GM19438 (cell line): Measurements from ENCODE around the gene COL23A1.

Experiments
- ATAC-seq: cut with Tn5 transposase; IDR thresholded peaks from one replicate; pipeline ENCODE4 v1.9.1; 2021; ENCODE audit warnings: low read depth; ENCODE audit not compliant: unreplicated experiment

The COL23A1 gene

DNA sequence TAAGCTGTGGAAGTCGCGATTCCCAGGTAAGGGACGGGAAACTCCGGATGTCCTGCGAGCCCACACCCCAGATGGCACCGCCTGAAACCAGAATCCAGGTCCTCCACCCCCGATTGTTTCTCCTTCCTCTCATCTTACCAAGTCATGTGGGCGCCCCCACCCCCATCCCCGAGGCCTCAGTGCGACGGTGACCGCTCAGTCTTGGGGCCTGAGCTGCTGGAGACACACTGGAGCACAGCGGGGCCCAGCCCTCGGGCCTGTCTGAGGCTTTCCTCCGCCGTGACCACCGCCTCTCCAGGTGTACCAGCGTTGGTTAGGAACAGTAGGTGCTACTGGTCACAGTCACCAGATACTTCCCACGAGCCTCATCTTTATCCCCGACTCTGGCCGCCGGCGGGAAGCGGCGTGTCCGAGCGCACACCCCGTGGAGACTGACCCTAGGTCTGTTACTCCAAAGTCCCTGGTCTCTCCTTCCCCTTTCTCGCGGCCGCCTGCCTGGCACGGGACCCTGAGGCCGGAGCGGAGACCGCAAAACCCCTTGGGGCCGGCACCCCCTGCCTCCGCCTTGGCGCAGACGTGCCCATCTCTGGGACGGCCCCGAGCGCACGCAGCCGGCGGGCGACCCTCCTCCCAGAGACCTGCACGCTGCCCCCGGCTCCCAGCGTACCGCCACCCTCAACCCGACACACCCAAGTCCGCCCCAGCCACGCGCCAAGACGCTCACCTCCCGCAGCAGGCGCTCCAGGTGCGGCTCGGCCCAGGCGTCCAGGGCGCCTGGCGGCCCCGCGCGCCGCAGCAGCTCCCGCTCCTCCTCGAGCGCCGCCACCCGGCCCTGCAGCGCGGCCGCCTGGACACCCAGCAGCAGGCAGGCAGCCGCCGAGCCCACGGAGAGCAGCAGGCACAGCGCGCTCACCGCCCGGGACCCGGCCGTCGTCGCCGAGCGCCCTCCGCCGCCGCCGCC, 733 bp downstream of the COL23A1 start:
- ATAC-seq: peak; percentile 21

DNA sequence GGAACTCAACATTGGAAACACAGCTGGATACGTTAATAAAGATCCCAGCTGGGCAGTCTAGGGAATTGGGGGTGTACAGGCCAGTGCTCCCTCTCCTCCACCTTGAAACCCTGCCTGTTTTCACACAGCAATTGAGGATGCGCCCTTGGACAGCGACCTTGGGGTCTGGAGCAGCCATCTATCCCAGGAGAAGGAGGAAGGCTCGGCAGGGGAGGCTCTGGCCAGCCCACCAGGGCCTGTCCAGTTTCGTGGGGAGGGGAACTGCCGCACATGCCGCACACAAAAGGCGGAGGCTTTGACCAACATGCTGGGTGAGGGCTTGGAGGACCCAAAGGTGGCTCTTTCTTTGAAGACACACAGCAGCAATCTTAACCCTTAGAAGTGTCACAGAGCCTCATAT, 1.4 kb downstream of the COL23A1 start:
- no peak for ATAC-seq

DNA sequence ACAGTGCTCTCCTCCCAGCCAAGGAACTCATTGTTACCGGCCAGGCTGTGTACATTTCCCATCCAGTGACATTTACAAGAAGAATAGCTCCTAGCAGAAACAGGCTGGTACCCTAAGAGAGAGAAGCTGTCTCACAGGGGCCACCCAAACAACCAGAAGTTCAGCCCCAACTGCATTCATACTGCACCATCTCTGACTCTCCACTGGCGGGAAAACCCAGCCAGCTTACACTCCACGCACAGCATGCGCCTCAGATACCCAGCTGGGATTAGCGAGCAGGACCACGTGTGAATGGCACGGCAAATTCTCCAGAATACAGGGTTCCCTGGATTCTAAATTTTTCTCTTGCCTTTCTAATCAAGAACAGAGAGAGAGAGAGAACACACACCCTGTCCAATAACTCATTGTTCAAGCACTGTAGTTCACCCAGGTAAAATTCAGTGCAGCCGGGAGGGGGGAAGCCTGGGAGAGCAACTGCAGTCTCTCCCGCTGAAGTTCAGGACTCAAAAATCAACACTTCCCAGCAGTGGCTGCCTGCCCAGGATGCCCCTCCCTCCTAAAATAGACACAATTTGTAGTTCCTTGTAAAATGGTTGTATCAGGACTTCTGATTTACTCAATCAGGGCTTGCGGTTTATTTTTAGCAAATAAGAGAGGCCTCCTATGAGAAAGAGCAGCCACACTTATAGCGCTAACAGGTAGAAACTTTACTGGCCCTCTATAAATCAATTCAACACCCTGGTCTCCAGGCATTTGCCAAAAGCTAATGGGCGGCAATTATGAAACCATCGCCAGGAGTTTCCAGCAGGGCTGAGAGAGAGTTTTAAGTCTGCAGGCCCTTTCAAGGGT, 2.2 kb downstream of the COL23A1 start:
- ATAC-seq: no peak

DNA sequence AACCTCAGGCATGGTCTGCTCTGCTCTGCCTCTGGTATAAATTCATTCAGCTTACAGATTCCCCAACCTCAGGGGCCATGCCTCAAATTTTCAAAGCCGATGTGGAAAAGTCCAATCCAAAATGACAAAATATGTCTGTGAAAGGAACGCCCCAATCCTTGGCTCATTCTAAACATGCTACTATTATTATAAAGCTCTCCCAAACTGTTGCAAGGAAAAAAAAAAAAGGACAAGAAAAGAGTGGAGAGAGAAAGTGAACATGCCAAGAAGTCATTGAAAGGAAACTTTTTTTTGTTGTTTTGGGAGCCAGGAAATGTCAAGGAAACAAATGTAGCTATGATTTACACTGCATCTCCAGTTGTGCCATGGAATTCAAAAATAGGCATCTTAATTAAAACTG, 3.8 kb downstream of the COL23A1 start:
- no peak for ATAC-seq

DNA sequence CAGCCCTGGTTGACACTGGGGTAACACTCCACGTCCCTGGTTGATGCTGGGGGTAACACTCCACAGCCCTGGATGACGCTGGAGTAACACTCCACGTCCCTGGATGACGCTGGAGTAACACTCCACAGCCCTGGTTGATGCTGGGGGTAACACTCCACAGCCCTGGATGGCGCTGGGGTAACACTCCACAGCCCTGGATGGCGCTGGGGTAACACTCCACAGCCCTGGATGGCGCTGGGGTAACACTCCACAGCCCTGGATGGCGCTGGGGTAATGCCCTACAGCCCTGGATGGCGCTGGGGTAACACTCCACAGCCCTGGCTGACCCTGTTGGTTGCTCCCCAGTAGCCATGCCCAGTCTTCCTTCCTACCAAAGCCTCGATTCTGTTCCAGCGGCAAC, 4.8 kb downstream of the COL23A1 start:
- ATAC-seq: peak; percentile 55

DNA sequence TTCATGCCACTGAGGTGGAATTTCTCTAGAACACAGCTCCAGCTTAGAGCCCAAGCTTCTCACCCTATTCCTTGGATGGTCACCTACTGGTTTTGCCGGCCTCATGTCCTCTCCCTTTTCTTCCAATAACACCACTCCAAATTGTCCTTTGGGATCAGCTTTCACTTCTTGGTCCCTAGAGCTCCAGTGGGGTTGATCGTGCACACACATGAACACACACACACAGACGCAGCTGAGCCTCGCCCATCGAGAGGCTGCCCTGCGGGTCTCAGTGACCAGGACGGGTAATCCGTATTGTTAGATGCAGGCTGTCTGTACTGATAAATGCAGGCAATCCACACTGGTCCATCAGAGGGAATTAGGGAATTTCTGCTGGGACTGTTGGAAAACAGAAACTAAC, 6.9 kb downstream of the COL23A1 start:
- no peak for ATAC-seq

DNA sequence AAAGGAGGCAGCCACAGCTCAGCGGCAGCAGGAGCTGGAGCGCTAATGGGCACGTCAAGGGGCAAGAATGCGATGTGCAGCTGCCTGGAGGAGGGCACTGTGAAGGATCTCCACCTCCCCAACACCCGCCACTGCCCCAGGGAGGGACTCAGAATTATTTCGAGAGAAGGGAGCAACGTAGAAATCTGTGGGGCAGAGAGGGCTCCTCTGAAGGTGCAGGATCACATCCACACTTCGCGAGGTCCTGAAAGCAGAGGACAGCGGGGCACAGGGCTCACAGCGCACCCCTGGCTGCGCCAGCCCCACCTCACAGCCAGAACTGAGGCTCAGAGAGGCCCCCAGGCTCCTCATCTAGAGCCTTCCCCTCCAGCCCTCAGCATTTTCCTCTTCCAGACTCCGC, 7.9 kb downstream of the COL23A1 start:
- ATAC-seq: no peak

DNA sequence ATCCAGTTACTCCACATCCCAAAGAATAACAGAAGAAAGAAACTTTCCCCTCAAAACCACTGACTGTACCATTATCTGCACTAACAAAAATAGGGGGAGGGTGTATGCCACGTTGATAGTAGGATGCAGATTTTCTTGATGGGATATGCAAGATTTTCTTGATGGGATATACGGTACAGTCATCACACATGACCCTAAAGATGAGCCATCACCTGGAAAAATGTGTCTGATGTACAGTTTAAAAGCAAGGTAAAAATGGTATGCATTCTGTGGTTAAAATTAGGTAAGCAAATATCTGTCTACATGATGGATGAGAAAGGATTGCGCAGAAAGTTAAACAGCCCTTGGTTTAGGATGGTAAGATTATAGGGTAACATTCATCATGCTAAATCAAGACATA, 8.6 kb downstream of the COL23A1 start:
- no peak for ATAC-seq

DNA sequence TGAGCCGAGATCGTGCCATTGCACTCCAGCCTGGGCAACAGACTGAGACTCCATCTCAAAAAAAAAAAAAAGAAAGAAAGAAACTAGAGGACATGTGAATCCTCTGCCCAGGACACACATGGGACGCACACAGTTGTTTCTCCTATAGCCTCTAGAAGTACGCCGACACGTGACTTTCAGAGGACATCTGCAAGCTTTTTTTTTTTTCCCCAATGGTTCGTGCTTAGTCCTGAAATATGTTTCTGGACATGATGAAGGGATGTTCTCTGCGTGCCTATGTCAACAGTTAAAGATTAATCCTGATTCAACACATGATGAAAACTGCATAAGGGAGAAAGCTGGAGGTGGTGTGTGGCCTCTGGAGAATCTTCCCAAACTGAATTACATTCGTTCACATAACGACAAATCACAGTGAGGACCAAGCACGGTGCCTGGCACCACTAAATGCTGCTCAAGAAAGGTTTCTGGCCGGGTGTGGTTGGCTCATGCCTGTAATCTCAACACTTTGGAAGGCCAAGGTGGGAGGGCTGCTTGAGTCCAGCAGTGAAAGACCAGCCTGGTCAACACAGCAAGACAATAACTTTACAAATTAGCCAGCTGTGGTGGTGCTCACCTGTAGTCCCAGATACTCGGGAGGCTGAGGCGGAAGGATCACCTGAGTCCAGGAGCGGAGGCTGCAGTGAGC, 9.8 kb downstream of the COL23A1 start:
- ATAC-seq: no peak

DNA sequence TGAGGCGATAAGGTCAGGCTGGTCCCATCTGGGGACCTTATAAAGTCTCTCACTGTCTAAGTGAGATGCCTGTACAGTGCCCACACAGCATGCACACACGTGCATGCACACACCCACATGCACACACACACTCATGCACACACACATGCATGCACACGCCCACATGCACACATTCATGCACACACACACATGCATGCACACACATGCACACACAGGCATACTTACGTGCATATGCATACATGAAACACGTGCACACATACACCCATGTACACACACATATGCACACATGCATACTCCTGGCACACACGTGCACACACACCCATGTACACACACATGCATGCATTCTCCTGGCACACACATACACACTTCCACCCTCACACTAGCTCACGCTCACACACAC, 12.2 kb downstream of the COL23A1 start:
- ATAC-seq: no peak

DNA sequence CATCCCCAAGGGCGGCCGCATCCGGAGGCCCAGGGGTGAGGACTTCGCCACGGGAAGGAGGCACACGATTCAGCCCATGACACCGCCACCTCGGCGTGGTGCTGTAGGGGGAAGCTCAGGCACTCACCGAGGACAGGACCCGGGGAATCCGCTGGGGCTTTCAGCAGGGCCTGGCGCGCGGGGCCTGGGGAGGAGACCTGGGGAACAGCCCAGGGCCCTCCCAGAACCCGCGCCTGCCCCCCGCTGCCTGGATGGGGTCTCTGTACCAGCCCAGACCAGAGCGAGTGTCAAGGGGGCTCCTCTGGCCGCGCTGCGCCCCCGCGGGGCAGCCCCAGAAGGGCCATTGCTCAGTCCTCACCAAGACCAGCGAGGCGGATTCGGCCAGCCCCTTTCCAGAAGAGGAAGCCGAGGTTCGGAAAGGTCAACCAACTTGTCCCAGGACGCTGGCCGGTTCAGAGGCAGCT, 12.8 kb downstream of the COL23A1 start:
- no peak for ATAC-seq

DNA sequence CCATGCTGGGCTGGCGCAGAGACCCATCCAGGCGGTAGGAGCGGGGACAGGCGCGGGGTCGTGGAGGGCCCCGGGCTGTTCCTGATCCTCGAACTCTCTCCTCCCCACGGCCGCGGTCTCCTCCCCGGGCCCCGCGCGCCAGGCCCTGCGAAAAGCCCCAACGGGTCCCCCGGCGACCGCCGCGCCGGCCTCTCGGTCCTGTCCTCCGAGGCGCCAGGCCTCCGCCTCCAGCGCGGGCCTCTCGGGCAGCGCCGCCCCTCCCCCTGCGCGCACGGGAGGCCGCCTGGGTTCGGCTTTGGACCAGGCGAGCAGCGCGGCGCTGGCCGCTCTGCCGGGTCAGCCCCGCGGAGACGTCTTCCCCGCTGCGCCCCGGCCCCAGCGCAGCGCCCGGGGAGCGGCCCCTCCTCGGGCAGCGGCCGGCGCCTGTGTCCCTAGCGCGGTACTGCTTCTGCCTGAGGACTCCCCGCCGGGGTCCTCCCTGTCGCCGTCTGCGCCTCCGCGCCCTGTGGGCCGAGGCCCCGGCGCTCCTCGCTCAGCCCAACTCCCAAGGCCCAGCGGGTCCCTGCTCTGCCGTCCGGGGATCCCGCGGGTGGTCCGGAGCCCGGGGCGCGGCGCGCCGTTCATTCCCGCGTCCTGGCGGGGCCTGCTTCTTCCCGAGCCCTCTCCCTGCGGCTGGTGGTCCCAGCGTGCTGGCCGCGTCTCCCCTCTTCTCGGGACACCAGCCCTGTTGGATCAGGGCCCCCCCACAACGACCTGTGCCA, 13.4 kb downstream of the COL23A1 start:
- no peak for ATAC-seq

DNA sequence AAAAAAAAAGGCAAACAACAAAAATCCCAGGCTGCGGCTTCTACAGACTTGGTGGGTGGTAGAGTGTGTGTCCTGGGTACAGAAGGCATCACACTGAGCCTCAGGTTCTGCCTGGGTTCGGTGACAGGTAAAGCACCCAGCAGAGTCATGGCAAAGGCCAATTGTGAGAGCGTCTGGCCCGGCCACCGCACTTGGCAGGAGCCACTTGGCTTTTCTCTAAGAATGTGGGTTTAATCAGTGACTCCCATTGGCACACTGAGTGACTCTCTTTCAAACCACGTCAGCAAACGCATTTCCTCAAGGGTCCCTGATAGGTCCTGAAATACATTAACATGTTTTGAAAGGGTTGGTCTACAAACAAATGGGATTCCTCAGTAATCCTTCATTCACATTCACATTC, 17.0 kb downstream of the COL23A1 start:
- no peak for ATAC-seq

DNA sequence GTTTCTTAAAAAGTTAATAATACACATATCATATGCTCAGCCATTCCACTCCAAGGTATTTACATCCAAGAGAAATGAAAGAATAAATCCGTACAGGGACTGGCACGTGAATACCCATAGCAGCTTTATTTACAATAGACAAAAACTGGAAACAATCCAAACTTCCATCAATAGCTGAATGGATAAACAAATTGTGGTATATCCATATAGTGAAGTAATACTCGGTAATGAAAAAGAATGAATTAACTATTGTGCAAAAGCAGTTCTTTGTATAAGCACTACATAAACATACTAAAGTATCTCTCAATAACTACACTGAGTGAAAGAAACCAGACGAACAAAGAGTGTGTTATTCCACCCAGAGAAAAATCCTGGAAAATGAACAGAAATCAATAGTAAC, 17.6 kb downstream of the COL23A1 start:
- no peak for ATAC-seq

DNA sequence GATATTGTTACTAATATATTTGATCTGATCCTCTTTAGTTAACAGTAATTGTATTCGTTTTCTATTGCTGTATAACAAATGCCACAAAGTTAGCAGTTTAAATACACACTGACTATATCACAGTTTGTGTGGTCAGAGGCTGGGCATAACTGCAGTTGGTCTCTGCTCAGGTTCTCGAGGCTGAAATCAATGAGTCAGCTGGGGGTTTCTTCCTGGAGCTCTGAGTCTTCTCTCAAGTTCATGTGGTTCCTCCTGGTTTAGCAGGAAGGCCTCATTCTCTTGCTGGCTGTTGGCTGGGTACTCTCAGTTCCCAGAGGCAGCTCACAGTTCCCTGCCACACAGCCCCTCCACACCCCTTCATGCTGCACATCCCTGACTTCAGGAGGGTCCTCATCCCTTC, 20.7 kb downstream of the COL23A1 start:
- no peak for ATAC-seq

DNA sequence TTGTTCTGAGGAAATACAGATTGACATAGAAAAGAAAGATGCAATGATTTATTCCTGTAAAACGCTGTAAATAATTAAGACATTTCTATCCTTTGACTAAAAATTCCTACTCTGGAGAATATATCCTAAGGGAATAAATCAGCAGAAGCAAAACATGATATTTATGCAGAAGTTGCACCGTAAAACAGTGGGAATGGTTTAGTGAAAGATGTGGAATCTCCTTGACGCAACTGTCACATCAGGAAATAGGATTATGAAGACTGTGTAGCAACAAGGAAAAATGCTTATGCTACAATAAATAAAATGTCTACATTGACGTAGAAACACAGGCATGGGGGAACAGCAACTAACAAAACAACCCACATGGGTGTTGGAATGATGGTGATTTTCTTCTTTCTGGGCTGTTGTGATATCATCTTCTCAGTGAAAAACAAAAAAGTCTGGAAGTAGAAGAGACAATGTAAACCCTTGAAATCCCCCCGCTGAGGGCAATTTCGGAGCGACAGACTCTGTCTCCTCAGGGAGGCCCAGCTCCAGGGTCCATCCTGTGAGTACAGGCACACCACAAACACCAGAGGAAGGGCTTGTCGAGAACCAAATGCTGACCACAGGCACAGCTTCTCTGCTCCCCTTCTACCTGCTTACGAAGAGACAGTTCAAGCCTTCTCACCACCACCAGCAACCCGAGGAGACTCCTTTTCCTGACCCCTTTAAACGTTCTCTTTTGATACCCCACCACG, 25.2 kb downstream of the COL23A1 start:
- no peak for ATAC-seq

DNA sequence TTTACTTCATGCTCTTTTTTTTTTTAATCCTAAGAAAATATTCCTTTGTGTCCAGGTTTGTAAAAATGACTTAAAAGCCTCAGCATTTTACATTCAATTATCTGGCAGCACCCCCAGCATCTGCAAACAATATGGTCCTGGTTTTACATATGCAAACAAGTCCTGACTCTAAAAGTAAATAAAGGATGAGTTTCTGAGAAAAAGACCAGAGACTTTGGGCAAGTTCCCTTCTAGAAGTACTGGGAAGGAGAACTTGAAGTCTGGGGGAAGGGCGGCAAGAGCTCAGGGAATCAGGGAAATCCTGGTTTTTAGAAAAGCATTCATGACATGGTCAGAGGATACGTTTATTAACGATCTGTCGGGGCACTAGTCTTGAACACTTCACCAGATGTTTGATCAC, 25.8 kb downstream of the COL23A1 start:
- ATAC-seq: no peak

DNA sequence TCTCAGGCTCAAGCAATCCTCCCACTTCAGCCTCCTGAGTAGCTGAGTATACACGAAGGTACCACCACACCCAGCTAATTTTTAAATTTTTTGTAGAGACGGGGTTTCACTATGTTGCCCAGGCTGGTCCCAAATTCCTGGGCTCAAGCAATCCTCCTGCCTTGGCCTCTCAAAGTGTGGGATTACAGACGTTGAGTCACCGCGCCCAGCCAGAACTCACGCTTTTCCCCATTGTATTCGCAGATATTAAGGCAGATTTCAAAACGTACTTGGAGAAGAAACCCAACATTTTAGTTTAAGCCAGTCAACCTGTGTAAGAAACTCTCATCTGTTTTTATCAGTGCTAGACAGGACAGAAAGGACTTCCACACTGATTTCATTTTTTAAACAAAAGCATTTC, 26.6 kb downstream of the COL23A1 start:
- no peak for ATAC-seq

DNA sequence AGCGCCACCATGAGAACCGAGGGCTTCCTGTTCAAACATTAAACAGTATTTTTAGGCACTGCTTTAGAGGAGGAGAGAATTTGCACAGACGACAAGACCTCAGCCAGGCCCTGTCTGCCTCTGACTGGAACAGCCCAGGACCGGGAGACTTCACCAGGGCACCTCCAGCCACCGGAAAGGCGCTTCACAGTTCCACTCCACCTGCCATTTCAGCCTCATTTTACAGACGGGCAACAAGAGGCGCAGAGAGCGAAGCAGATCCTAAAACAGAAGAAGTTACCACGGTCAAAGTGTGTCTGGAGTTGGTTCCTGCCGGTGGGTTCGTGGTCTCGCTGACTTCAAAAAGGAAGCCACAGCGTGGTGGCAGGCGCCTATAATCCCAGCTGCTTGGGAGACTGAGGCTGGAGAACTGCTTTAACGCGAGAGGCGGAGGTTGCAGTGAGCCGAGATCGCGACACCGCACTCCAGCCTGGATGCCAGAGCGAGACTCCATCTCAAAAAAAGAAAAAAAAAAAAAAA, 28.4 kb downstream of the COL23A1 start:
- no peak for ATAC-seq
